ENCODE data around the gene SLC2A14. TPM values are rescaled to one million over a fixed set of nuclear protein-coding genes. Genes with fewer than 3 reads are reported as not detected.

SLC2A14 gene
- total RNA-seq (2014; rRNA removed; shearing (Covaris generic)), result not detected in 2 replicates

GRCh38 chr12:7872566-7873319 is at the start of gene SLC2A14:
SLC2A14 (minus strand) TSS chr12:7872915; CDS start chr12:7869880, 3,035 bp downstream.

GRCh38 chr12:7788884-7789528 is 83.7 kb downstream of the SLC2A14 start, which contains the start of gene NANOG:
NANOG (plus strand) TSS chr12:7789402; CDS start chr12:7789615, 213 bp downstream.

Small RNA genes lying within 50 kb of the gene (small RNA-seq; reads per million reads assigned to genes)
- gene RF00019, result not detected

Other genes starting within 250 kb of the SLC2A14 start
- gene APOBEC1, start 207.0 kb downstream of the SLC2A14 start, total RNA-seq (2014; rRNA removed; shearing (Covaris generic)), result not detected in 2 replicates
- gene GDF3, start 177.1 kb downstream of the SLC2A14 start, total RNA-seq (2014; rRNA removed; shearing (Covaris generic)), result not detected in 2 replicates
- gene DPPA3, start 161.5 kb downstream of the SLC2A14 start, total RNA-seq (2014; rRNA removed; shearing (Covaris generic)), result not detected in 2 replicates
- gene CLEC4C, start 125.5 kb downstream of the SLC2A14 start, total RNA-seq (2014; rRNA removed; shearing (Covaris generic)), result not detected in 2 replicates
- not detected in 2 replicates for gene NANOGNB, start 107.7 kb downstream of the SLC2A14 start, total RNA-seq (2014; rRNA removed; shearing (Covaris generic))
- gene NANOG, start 83.5 kb downstream of the SLC2A14 start, total RNA-seq (2014; rRNA removed; shearing (Covaris generic)), result not detected in 2 replicates
- gene SLC2A3, start 63.3 kb upstream of the SLC2A14 start, total RNA-seq (2014; rRNA removed; shearing (Covaris generic)), result 22.3 and 24.0 TPM in 2 replicates
- 8.2 and 8.6 TPM in 2 replicates for gene FOXJ2, start 159.8 kb upstream of the SLC2A14 start, total RNA-seq (2014; rRNA removed; shearing (Covaris generic))
- gene C3AR1, start 193.4 kb upstream of the SLC2A14 start, total RNA-seq (2014; rRNA removed; shearing (Covaris generic)), result 0.13 and 2.9 TPM in 2 replicates
- gene NECAP1, start 209.4 kb upstream of the SLC2A14 start, total RNA-seq (2014; rRNA removed; shearing (Covaris generic)), result 54.4 and 54.6 TPM in 2 replicates